IMR-90 (cell line): ENCODE results near the gene CAPS. TPM values are rescaled to one million over a fixed set of nuclear protein-coding genes. Genes with fewer than 3 reads are reported as not detected.

Experiments
- BHLHE40 ChIP-seq: fragments of 150-350 bp; IDR thresholded peaks from 2 replicates; pipeline ENCODE4 v1.6.1; 2016; ENCODE audit warnings: mild to moderate bottlenecking, low read depth, low read length
- CEBPB ChIP-seq: IDR thresholded peaks from 2 replicates; pipeline ENCODE4 v1.6.1; 2012; ENCODE audit warnings: low read depth, low read length, improper control_type of control experiment
- FOS ChIP-seq: fragments of 150-350 bp; IDR thresholded peaks from 2 replicates; pipeline ENCODE4 v1.6.1; 2016; ENCODE audit warnings: low read depth, low read length
- MAFK ChIP-seq: IDR thresholded peaks from 2 replicates; pipeline ENCODE4 v1.6.1; 2012; ENCODE audit warnings: low read depth, low read length, improper control_type of control experiment
- MXI1 ChIP-seq: IDR thresholded peaks from 2 replicates; pipeline ENCODE4 v1.6.1; 2012; ENCODE audit warnings: low read depth, mild to moderate bottlenecking, low read length, moderate library complexity, borderline replicate concordance
- NFE2L2 ChIP-seq: fragments of 150-350 bp; IDR thresholded peaks from 2 replicates; pipeline ENCODE4 v1.6.1; 2016; ENCODE audit warnings: low read depth, mild to moderate bottlenecking, low read length
- POLR2A ChIP-seq: IDR thresholded peaks from 2 replicates; pipeline ENCODE4 v1.6.1; 2012; ENCODE audit warnings: mild to moderate bottlenecking, low read depth, low read length
- RCOR1 ChIP-seq: IDR thresholded peaks from 2 replicates; pipeline ENCODE4 v1.6.1; 2012; ENCODE audit warnings: mild to moderate bottlenecking, low read length, improper control_type of control experiment; ENCODE audit not compliant: insufficient replicate concordance
- SMC3 ChIP-seq: fragments of 150-350 bp; IDR thresholded peaks from 2 replicates; pipeline ENCODE4 v1.6.1; 2016; ENCODE audit warnings: low read depth, mild to moderate bottlenecking, antibody characterized with exemption, low read length, moderate library complexity
- polyA plus RNA-seq, 3 experiments: library from polyadenylated mRNA; depleted of rRNA; stranded (reverse); fragments of >200 nt; gene quantifications; 2 replicates each; pipeline ENCODE4 v1.2.3, GENCODE V29; 2012; ENCODE audit warnings: low replicate concordance in 1 of 3
- total RNA-seq: library from RNA; depleted of rRNA; stranded (reverse); fragments of >200 nt; gene quantifications from 2 replicates; pipeline ENCODE4 v1.2.3, GENCODE V29; 2012

Gene CAPS
- total and polyA plus RNA-seq, 2 of the 4 experiments (the other 2 are of a cell fraction): 0.54 to 4.9 TPM

DNA sequence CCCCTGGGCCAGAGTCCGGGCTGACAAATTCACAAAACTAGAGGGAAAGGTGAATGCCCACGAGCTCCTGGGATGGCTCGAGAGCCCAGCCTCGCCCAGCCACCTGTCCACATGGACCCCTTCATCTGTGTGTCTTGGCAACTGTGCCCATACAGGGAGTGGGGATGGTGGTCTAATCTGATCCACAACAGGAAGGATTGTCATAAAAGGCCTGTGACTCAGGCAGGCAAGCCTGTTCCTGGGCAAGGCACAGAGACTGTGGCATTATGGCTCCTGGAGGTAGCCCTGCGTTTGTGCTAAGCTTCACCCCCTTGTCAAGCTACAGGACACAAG, 20.0 kb downstream of the CAPS start (continued):
- TF ChIP-seq RCOR1: no peak
- no peak for TF ChIP-seq MAFK
- TF ChIP-seq SMC3: no peak
- TF ChIP-seq CEBPB: no peak
- TF ChIP-seq FOS: no peak
- TF ChIP-seq NFE2L2: no peak
- no peak for TF ChIP-seq POLR2A
- TF ChIP-seq MXI1: no peak
- no peak for TF ChIP-seq BHLHE40
